Hematopoietic multipotent progenitor cell treated with erythropoietin and hydrocortisone succinate and interleukin-3 and kit ligand, for 15 days (in vitro differentiated cells): ENCODE measurements around the gene LRRC10.

Experiments
- DNase-seq: peaks from one replicate; pipeline ENCODE4 v3.0.0-alpha.2; 2015; ENCODE audit warnings: low spot score

Gene LRRC10, protein sequence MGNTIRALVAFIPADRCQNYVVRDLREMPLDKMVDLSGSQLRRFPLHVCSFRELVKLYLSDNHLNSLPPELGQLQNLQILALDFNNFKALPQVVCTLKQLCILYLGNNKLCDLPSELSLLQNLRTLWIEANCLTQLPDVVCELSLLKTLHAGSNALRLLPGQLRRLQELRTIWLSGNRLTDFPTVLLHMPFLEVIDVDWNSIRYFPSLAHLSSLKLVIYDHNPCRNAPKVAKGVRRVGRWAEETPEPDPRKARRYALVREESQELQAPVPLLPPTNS

DNA sequence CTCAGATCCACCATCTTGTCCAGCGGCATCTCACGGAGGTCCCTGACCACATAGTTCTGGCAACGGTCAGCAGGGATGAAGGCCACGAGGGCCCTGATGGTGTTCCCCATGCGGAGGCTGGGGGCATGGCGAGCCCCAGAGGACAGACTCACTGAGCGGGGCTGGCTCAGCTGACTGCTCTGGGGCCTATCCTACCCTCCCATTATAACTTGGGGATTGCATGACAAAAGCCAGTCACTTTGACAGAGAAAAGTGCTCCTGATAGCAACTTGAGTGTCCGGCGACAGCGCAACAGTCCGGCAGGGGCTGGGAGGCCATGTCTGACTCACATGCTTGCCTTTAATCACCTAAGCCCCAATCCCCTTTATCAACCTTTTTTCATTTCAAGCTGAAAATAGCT is at the start of gene LRRC10:
Gene LRRC10 (minus strand): TSS at position 179 of the 400 bp plus-strand sequence. CDS start 69 bp downstream, at position 110.
- no peak for DNase-seq

DNA sequence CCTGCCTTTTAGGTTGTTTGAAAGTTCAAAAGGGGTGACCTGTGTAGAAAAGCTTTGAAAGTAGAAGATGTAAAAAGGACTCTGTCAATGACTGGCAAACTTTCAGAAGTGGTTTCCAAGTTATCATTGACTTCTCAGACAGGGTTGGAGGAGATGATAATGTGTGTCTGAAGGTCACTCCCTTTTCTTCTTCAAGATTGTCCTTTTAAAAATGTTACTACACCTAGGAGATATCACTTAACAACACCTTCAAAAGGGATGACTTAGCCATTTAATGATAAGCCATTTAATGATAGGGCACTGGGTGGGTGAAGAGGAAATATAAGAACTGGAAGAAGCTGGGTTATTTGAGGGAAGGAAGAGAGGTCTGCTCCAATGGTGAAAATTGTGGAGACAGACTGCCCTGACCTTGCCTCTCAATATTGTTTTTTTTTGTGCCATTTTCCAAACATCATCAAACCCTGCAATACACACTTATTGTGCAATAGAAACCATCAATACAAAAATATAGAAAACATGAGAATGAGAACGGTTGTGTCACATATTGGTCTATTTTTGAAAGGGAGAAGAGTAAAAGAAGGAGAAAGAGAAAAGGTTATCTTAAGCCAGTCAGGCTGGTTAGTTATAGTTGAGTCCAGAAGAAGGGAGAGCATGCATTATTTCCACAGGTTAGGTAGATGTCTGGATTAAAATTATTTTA is 49.6 kb upstream of the LRRC10 start:
- peak; percentile 83 for DNase-seq

DNA sequence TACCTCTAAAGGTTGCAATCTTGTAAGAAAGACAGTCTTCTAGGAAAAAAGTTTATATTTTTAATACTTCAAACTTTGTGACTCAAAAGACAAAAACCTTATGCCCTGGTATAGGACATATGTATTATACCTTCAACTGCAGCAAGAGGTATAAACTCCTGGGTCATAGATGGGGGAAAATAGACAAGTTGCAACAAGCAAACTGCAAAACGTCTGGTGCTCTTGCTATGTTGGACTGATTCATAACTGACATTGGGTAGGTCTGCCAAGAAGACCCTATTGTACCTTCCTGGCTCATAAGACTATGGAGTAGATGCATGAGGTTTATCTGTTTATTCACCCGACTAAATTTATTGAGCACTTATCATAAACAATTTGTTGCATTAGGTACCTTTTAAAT is 47.5 kb upstream of the LRRC10 start:
- DNase-seq: no peak

GRCh38 chr12:69657376-69658137 is 46.9 kb upstream of the LRRC10 start:
- DNase-seq: no peak

- DNase-seq: no peak
These were observed 45.1 kb upstream of the LRRC10 start for GRCh38 chr12:69655616-69656340.

GRCh38 chr12:69653703-69654102 is 43.0 kb upstream of the LRRC10 start:
- no peak for DNase-seq

DNA sequence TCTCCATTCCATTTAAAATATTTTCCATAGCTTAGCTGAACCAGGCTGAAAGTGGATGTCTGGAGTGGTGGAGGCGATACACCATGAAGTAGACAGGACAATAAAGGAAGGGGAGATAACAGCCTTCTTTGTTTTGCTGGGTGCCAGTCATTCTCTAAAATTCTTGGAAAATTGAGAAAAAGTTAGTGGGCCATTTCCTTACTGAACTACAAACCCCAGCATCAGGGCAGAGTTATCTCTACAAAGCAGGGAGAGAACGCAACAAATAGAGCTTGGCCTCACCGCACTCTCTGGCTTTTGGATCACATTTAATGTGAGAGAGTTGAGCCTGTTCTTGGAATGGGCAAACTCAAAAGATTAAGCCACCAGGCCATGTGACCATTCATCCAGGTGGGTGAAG is 41.2 kb upstream of the LRRC10 start:
- DNase-seq: no peak

DNA sequence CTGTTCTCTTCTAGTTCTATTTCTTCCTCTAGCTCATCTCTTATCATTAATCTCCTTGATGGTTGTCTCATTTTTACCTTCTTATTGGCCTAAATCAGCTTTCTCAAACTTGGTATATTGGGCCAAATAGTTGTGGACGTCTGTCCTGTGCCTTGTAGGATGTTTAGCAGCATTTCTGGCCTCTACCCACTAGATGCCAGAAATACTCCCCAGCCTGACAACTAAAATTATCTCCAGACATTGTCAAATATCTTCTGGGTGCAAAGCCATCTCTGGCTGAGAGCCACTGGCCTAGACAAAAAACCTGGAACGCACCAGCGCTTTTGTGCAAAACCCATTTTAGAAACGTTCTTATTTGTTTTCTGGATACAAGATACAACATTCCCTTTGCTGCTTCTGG is 38.8 kb upstream of the LRRC10 start:
- DNase-seq: no peak

DNA sequence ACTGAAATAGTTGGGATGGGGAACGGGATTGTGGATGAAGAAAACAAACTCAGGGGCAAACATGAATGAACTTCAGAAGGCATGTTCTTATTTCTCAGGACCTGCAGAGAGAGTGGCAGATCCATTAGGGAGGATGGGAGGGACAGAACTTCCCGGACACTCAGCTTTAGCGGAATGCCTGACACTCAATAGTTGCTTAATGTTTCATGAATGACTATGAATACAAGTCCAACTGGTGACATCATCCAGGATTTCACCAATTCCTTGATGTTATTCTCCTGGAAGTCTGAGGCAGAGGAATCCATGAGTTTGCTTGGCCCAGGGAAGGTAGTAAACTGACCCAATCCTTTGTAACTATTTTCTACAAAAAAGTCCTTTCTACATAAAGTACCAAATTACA is 37.8 kb upstream of the LRRC10 start:
- no peak for DNase-seq

DNA sequence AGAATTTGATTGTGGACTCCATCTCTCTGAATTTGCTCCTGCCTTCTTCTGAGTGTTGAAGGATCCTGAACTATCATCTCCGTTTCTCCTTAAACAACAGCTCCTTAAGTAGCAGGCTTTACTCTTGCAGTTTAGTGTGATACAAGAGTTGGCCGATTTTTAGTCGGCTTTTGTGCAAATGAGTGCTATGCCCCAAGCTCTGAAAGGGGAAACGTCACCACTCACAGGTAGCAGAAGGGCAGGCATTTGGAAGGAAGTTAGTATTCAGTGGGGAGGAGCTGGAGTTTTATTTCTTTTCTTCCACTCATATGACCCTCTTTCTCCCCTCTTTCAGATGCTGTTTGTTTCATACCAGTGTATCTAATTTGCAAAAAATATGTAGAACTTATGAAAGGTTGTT is 36.5 kb upstream of the LRRC10 start:
- DNase-seq: no peak

DNA sequence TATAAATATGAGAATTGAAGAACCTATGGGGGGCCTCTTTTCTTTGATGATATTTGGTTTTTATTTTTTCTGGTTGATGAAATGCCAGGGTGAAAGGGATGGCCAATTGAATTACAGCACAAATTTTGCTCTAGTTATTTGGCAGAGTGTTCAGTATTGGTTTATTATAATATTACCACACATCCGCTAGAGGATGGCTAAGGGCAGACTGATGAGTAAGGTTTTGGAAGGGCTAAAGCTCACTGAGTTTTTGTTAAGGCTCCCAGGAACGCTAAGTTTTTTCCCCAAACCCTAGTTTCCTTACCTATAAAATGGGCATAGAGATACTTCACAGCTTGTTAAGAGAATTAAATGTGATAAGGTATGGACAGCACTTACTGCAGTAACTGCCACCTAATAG is 34.3 kb upstream of the LRRC10 start:
- DNase-seq: no peak

DNA sequence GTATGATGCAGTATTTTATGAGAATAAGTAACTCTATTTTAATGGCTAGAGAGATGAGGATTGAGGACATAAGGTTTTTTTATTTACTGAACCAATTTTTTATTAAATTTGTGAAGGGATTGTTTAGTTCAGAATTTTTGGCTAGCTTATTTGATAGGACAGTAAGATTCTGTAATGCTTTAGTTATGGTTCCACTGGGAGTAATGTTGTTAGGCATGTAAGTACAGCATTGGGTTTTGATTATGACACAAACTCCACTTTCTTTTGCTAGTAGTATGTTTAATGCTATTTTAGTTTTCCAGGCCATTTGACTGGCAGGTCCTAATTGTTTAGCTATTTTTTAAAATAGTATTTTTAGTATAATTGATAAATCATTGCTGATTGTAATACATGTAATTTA is 33.8 kb upstream of the LRRC10 start:
- DNase-seq: no peak

GRCh38 chr12:69642531-69642930 is 31.8 kb upstream of the LRRC10 start:
- no peak for DNase-seq

DNA sequence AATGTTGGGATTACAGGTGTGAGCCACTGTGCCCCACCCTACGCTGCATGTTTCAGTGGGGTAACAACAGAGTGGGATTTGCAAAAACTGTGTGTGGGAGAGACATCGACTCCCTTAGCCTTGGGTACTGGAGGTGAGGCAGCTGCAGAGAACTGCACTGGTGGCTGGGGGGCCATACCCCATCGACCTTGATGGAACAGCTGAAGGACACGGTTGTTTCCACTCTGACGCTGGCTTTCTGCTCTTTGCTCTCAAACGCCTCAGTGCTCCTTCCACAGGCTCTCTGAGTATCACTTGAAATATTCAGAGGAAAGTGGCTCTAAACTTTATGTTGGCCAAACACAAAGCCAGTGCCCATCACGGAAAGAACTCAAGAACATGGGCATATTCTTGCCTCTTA is 30.8 kb upstream of the LRRC10 start:
- no peak for DNase-seq

GRCh38 chr12:69639400-69640016 is 28.8 kb upstream of the LRRC10 start:
- DNase-seq: peak; percentile 86

GRCh38 chr12:69633061-69633460 is 22.4 kb upstream of the LRRC10 start:
- peak; percentile 60 for DNase-seq

GRCh38 chr12:69630191-69630590 is 19.5 kb upstream of the LRRC10 start:
- peak; percentile 41 for DNase-seq

GRCh38 chr12:69627501-69627900 is 16.8 kb upstream of the LRRC10 start:
- no peak for DNase-seq

GRCh38 chr12:69623970-69624369 is 13.3 kb upstream of the LRRC10 start:
- DNase-seq: peak; percentile 99

DNA sequence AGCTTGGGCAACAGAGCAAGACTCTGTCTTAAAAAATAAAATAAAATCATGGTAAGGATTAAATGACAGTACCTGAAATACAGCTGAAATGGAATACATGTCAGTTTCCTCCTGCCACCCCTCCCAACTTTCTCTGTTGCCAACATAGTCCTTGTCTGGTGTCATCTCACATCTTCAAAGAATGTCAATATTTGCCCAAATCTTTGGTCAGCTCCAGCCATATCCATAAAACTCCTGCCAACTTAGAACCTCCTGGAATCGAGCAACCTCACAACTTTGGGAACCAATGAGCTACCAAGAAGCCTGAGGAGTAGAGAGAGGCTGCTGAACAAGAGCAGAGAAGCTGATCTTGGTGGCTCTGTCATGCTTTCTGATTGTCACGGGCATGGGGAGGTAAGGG is 10.8 kb upstream of the LRRC10 start:
- DNase-seq: no peak

DNA sequence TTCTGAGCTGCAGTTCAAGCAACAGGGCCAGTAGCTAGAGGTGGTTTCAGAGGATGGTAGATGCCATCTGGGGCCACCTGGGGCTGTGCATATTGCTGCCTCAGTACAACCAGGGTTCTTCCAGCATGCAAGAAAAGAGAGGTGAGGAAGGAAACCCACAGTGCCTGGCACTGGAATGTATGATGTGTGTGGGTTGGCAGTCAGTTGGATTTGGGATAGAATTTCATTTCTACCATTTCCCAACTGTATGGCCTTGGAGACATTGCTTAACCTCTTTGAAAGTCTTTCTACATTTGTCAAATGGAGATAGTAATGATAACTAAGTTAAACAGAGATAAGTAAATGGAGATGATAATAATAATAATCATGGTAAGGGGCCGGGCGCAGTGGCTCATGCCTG is 10.2 kb upstream of the LRRC10 start:
- DNase-seq: no peak

DNA sequence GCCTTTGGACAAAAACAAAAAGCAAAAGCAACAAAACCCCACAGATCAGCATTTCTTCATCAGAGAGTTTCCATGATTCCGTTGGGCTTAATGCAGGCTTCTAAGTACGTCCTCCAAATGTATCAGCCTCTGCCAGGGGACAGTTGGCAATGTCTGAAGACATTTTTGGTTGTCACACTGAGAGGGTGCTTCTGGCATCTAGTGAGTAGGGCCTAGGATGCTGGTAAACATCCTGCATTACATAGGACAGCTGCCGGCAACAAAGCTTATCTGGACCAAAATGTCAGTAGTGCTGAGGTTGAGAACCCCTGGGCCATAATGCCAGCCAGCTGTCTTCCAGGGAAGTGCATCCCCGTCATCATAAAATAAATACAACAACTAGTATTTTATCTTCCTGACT is 9.4 kb upstream of the LRRC10 start:
- DNase-seq: no peak
